ENCODE results near the gene ZBTB20.

ZBTB20 gene

GRCh38 chr3:114727373-114727772, 419.7 kb downstream of the ZBTB20 start:
- Histone ChIP-seq H3K4me1 (ENCODE audit: control insufficient read depth, insufficient read depth, low read length) (no peaks in the 10 kb centered on the region), H3K4me3 (ENCODE audit: low read depth, low read length) (no peak overlapping the region), H3K9me3 (ENCODE audit: control insufficient read depth, insufficient read depth, low read length) (no peaks in the 10 kb centered on the region), H3K27me3 (ENCODE audit: control insufficient read depth, insufficient read depth, low read length) (no peaks in the 10 kb centered on the region), H3K9ac (ENCODE audit: low read depth, low read length) (no peak overlapping the region), H3K36me3 (ENCODE audit: control insufficient read depth, insufficient read depth, low read length) (no peaks in the 10 kb centered on the region)

- Histone ChIP-seq H3K4me1 (ENCODE audit: control insufficient read depth, insufficient read depth, low read length) (no peaks in the 10 kb centered on the region), H3K9ac (ENCODE audit: low read depth, low read length) (no peak overlapping the region), H3K9me3 (ENCODE audit: control insufficient read depth, insufficient read depth, low read length) (no peaks in the 10 kb centered on the region), H3K36me3 (ENCODE audit: control insufficient read depth, insufficient read depth, low read length) (no peaks in the 10 kb centered on the region), H3K27me3 (ENCODE audit: control insufficient read depth, insufficient read depth, low read length) (no peaks in the 10 kb centered on the region), H3K4me3 (ENCODE audit: low read depth, low read length) (no peak overlapping the region)
Observed at GRCh38 chr3:114725966-114726365, 421.1 kb downstream of the ZBTB20 start.

GRCh38 chr3:114722530-114722929, 424.6 kb downstream of the ZBTB20 start:
- Histone ChIP-seq H3K4me1 (ENCODE audit: control insufficient read depth, insufficient read depth, low read length) (no peaks in the 10 kb centered on the region), H3K4me3 (ENCODE audit: low read depth, low read length) (no peak overlapping the region), H3K36me3 (ENCODE audit: control insufficient read depth, insufficient read depth, low read length) (no peaks in the 10 kb centered on the region), H3K9ac (ENCODE audit: low read depth, low read length) (no peak overlapping the region), H3K9me3 (ENCODE audit: control insufficient read depth, insufficient read depth, low read length) (no peaks in the 10 kb centered on the region), H3K27me3 (ENCODE audit: control insufficient read depth, insufficient read depth, low read length) (no peaks in the 10 kb centered on the region)

- Histone ChIP-seq H3K4me1 (ENCODE audit: control insufficient read depth, insufficient read depth, low read length) (no peaks in the 10 kb centered on the region), H3K4me3 (ENCODE audit: low read depth, low read length) (no peak overlapping the region), H3K27me3 (ENCODE audit: control insufficient read depth, insufficient read depth, low read length) (no peaks in the 10 kb centered on the region), H3K9ac (ENCODE audit: low read depth, low read length) (no peak overlapping the region), H3K36me3 (ENCODE audit: control insufficient read depth, insufficient read depth, low read length) (no peaks in the 10 kb centered on the region), H3K9me3 (ENCODE audit: control insufficient read depth, insufficient read depth, low read length) (no peaks in the 10 kb centered on the region)
Observed at GRCh38 chr3:114721864-114722263, 425.2 kb downstream of the ZBTB20 start.

GRCh38 chr3:114721209-114721608, 425.9 kb downstream of the ZBTB20 start:
- no peak overlapping the region for H3K4me3 ChIP-seq (ENCODE audit: low read depth, low read length)
- no peaks in the 10 kb centered on the region for H3K9me3 ChIP-seq (ENCODE audit: control insufficient read depth, insufficient read depth, low read length)
- no peaks in the 10 kb centered on the region for H3K4me1 ChIP-seq (ENCODE audit: control insufficient read depth, insufficient read depth, low read length)
- no peaks in the 10 kb centered on the region for H3K36me3 ChIP-seq (ENCODE audit: control insufficient read depth, insufficient read depth, low read length)
- H3K27me3 ChIP-seq (ENCODE audit: control insufficient read depth, insufficient read depth, low read length): no peaks in the 10 kb centered on the region
- no peak overlapping the region for H3K9ac ChIP-seq (ENCODE audit: low read depth, low read length)

GRCh38 chr3:114718898-114719210, 428.2 kb downstream of the ZBTB20 start:
- Histone ChIP-seq H3K9me3 (ENCODE audit: control insufficient read depth, insufficient read depth, low read length) (no peaks in the 10 kb centered on the region), H3K4me3 (ENCODE audit: low read depth, low read length) (no peak overlapping the region), H3K36me3 (ENCODE audit: control insufficient read depth, insufficient read depth, low read length) (no peaks in the 10 kb centered on the region), H3K4me1 (ENCODE audit: control insufficient read depth, insufficient read depth, low read length) (peaks cover 2% of the 10 kb centered on the region), H3K9ac (ENCODE audit: low read depth, low read length) (no peak overlapping the region), H3K27me3 (ENCODE audit: control insufficient read depth, insufficient read depth, low read length) (no peaks in the 10 kb centered on the region)

- no peaks in the 10 kb centered on the region for H3K27me3 ChIP-seq (ENCODE audit: control insufficient read depth, insufficient read depth, low read length)
- peaks cover 2% of the 10 kb centered on the region for H3K4me1 ChIP-seq (ENCODE audit: control insufficient read depth, insufficient read depth, low read length)
- no peaks in the 10 kb centered on the region for H3K9me3 ChIP-seq (ENCODE audit: control insufficient read depth, insufficient read depth, low read length)
Observed at GRCh38 chr3:114718071-114718897, 428.8 kb downstream of the ZBTB20 start.

GRCh38 chr3:114716916-114717315, 430.2 kb downstream of the ZBTB20 start:
- Histone ChIP-seq H3K36me3 (ENCODE audit: control insufficient read depth, insufficient read depth, low read length) (no peaks in the 10 kb centered on the region), H3K9ac (ENCODE audit: low read depth, low read length) (no peak overlapping the region), H3K27me3 (ENCODE audit: control insufficient read depth, insufficient read depth, low read length) (no peaks in the 10 kb centered on the region), H3K9me3 (ENCODE audit: control insufficient read depth, insufficient read depth, low read length) (no peaks in the 10 kb centered on the region), H3K4me1 (ENCODE audit: control insufficient read depth, insufficient read depth, low read length) (peaks cover 2% of the 10 kb centered on the region), H3K4me3 (ENCODE audit: low read depth, low read length) (no peak overlapping the region)

More at GRCh38 chr3:114718071-114718897, 428.8 kb downstream of the ZBTB20 start:
- H3K4me3 ChIP-seq (ENCODE audit: low read depth, low read length): no peak overlapping the region
- H3K9ac ChIP-seq (ENCODE audit: low read depth, low read length): no peak overlapping the region
- H3K36me3 ChIP-seq (ENCODE audit: control insufficient read depth, insufficient read depth, low read length): no peaks in the 10 kb centered on the region

- Histone ChIP-seq H3K4me3 (ENCODE audit: low read depth, low read length) (no peak overlapping the region), H3K4me1 (ENCODE audit: control insufficient read depth, insufficient read depth, low read length) (peaks cover 2% of the 10 kb centered on the region), H3K9me3 (ENCODE audit: control insufficient read depth, insufficient read depth, low read length) (no peaks in the 10 kb centered on the region), H3K27me3 (ENCODE audit: control insufficient read depth, insufficient read depth, low read length) (no peaks in the 10 kb centered on the region), H3K36me3 (ENCODE audit: control insufficient read depth, insufficient read depth, low read length) (no peaks in the 10 kb centered on the region), H3K9ac (ENCODE audit: low read depth, low read length) (no peak overlapping the region)
Observed at GRCh38 chr3:114716126-114716525, 431.0 kb downstream of the ZBTB20 start.

- no peaks in the 10 kb centered on the region for H3K9me3 ChIP-seq (ENCODE audit: control insufficient read depth, insufficient read depth, low read length)
- no peaks in the 10 kb centered on the region for H3K27me3 ChIP-seq (ENCODE audit: control insufficient read depth, insufficient read depth, low read length)
- H3K9ac ChIP-seq (ENCODE audit: low read depth, low read length): no peak overlapping the region
- no peaks in the 10 kb centered on the region for H3K36me3 ChIP-seq (ENCODE audit: control insufficient read depth, insufficient read depth, low read length)
- H3K4me3 ChIP-seq (ENCODE audit: low read depth, low read length): no peak overlapping the region
- peaks cover 2% of the 10 kb centered on the region for H3K4me1 ChIP-seq (ENCODE audit: control insufficient read depth, insufficient read depth, low read length)
Observed at GRCh38 chr3:114714957-114715460, 432.1 kb downstream of the ZBTB20 start.

- no peak overlapping the region for H3K4me3 ChIP-seq (ENCODE audit: low read depth, low read length)
- H3K4me1 ChIP-seq (ENCODE audit: control insufficient read depth, insufficient read depth, low read length): peaks cover 2% of the 10 kb centered on the region
- H3K36me3 ChIP-seq (ENCODE audit: control insufficient read depth, insufficient read depth, low read length): no peaks in the 10 kb centered on the region
- no peaks in the 10 kb centered on the region for H3K27me3 ChIP-seq (ENCODE audit: control insufficient read depth, insufficient read depth, low read length)
- H3K9me3 ChIP-seq (ENCODE audit: control insufficient read depth, insufficient read depth, low read length): no peaks in the 10 kb centered on the region
- no peak overlapping the region for H3K9ac ChIP-seq (ENCODE audit: low read depth, low read length)
Observed at GRCh38 chr3:114714237-114714636, 432.9 kb downstream of the ZBTB20 start.

- peaks cover 2% of the 10 kb centered on the region for H3K4me1 ChIP-seq (ENCODE audit: control insufficient read depth, insufficient read depth, low read length)
- no peak overlapping the region for H3K4me3 ChIP-seq (ENCODE audit: low read depth, low read length)
- H3K36me3 ChIP-seq (ENCODE audit: control insufficient read depth, insufficient read depth, low read length): no peaks in the 10 kb centered on the region
- H3K9me3 ChIP-seq (ENCODE audit: control insufficient read depth, insufficient read depth, low read length): no peaks in the 10 kb centered on the region
- no peaks in the 10 kb centered on the region for H3K27me3 ChIP-seq (ENCODE audit: control insufficient read depth, insufficient read depth, low read length)
- no peak overlapping the region for H3K9ac ChIP-seq (ENCODE audit: low read depth, low read length)
Observed at GRCh38 chr3:114712728-114713492, 434.2 kb downstream of the ZBTB20 start.

All from iPS-15b (cell line).